AG09309 (cell line): ENCODE data around the gene RASA3.

Experiments used
- DNase-seq: peaks from one replicate; pipeline ENCODE4 v3.0.0-alpha.2; 2010; ENCODE audit warnings: low read depth
- H3K4me3 ChIP-seq: 2 replicates; pipeline ENCODE4 v1.5.1; 2011; ENCODE audit warnings: mild to moderate bottlenecking, low read depth, low read length, moderate library complexity; ENCODE audit not compliant: control insufficient read depth
- TF ChIP-seq, protein P1 (sequence below): IDR thresholded peaks from 2 replicates; pipeline ENCODE4 v1.5.1; 2011; ENCODE audit warnings: mild to moderate bottlenecking, low read depth, low read length, inconsistent platforms; ENCODE audit not compliant: insufficient read depth, control insufficient read depth; ENCODE audit errors: missing control alignments

RASA3 gene

DNA sequence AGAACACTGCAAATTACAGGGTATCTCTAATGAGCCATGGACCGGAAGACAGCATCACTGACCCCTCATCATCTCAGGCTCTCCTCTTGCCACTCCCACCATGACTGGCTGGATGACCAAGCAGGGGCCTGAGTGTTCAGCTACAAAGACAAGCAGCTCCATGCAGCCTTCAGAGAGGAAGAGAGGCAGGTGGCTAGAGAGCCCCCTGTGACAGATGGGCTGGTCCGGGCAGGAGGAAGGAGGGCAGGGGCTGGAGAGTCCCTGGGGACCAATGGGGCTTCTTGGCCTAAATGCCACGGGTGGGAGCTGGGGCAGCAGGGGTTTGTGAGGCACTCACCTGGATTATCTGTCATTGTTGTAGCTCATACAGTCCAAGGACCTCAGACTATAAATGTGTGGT is 12.8 kb upstream of the RASA3 start:
- no peak for DNase-seq
- TF ChIP-seq, protein P1, sequence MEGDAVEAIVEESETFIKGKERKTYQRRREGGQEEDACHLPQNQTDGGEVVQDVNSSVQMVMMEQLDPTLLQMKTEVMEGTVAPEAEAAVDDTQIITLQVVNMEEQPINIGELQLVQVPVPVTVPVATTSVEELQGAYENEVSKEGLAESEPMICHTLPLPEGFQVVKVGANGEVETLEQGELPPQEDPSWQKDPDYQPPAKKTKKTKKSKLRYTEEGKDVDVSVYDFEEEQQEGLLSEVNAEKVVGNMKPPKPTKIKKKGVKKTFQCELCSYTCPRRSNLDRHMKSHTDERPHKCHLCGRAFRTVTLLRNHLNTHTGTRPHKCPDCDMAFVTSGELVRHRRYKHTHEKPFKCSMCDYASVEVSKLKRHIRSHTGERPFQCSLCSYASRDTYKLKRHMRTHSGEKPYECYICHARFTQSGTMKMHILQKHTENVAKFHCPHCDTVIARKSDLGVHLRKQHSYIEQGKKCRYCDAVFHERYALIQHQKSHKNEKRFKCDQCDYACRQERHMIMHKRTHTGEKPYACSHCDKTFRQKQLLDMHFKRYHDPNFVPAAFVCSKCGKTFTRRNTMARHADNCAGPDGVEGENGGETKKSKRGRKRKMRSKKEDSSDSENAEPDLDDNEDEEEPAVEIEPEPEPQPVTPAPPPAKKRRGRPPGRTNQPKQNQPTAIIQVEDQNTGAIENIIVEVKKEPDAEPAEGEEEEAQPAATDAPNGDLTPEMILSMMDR, result no peak
- H3K4me3 ChIP-seq, result no peak overlapping the region

DNA sequence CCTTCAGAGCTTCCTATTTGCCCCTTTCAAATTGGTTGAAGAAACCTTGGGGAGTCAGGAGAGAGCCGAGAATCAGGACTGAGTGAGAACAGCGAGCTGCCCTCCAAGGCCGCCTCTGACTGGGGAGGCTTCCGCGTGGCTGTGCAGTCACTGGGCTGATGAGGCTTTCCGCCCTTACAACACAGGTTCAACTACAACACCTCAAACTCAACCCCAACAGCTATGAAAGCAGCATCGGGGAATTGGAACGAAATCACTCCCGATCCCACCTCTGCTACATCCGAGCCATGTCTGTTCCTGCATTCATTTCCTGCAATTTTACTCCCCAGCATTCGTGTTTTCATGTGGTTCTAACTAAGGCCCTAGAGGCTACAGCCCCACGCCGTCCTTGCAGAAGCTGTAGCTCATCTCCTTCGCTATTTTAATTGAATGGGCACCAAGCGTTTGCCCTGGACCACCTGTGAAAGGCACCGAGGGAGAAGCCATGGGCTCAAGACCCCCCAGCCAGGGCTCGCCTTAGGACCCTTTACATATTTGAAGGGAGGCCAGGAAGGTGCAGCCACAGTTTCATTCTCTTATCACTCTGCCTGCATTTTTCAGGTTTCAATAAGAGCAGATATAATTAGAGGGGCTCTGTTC is 12.3 kb upstream of the RASA3 start:
- no peak for DNase-seq
- no peak overlapping the region for H3K4me3 ChIP-seq
- TF ChIP-seq, protein P1, result no peak

DNA sequence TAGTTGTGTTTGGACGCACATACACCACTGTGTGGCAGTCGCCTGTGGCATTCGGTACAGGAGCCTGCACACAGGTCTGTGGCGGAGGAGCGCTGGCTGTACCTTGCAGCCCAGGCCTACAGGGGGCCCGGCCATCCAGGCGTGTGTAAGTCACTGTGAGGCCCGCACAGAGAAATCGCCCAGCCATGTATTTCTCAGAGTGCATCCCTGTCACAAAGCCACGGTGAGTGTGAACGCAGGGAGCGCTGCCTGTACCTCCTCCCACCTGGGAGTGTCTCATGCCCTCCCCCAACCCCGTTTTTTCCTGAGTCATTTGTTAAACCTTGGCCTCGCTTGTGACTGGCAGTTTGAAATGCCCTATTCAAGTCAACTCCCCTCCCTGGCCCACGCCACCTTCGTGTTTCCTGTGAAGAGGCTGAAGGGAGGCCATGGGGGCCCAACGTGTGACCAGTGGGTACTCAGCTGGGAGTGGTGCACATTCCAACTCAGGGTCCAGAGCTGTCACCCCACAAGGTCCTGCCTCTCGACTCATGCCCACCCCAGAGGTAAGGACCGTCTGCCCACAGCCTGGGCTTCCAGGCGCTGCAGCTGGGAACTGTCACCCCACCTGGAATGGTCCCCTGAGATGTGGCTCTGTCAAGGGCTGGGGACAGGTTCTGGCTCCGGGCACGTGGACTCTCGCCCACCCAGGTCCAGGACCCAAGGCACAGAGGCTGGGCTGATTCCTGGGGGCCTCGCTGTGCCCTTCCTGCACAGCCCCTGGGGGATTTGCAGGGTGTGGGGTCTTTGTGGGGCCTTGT is 11.6 kb upstream of the RASA3 start:
- no peak for DNase-seq
- TF ChIP-seq, protein P1, result no peak
- no peak overlapping the region for H3K4me3 ChIP-seq

DNA sequence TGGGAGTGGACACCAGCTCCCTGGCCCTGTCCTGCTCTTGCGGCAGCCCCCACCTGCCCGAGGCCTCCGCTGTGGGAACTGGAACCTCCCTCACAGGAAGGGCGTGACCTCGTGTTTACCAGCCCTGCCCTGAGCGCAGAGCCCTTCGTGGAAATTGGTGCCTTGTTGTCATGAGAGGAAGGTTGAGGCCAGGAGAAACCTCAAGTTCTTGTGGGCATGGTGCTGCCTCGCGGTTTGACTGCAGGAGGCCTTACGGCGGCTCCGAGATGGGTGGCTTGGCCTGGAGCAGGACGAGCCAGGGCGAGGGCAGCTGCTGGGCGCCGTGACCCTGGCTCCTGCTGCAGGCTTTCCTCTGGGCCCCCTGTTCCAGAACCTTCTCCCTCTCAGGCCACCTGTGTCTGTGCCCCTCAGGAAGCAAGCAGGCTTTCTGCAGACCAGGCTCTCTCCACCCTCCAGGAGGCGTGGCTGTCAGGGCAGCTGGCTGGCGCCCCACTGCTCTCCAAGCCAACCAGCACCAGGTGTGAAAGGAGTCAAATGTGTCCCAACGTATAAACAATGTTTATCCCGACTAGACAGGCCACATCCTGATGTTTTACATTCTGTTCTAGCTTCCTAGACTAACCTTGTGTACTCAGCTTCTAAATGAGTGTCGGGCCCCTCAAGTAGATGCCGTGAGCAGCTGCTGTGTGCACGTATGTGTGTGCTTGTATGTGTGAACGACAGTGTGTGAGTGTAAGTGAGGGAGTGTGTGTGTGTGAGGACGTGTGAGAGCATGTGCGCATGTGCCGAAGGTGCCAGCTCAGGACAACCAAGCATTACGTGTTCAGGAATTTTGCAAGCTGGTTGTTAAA is 10.4 kb upstream of the RASA3 start:
- no peak for DNase-seq
- H3K4me3 ChIP-seq, result no peak overlapping the region
- TF ChIP-seq, protein P1, result no peak

DNA sequence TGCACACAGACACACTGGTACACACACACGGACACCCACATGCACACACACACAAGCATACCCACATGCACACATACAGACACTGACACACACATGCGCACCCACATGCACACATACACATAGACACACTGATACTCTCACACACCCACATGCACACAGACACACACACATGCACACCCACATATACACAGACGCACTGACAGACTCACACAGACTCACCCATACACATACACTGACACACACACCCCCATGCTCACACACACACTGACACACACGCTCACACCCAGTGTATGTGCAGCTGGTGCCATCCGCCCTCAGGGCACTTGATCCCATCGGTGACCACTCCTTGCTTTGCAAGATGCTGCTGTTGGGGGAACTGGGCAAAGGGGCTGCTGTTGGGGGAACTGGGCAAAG is 9.7 kb upstream of the RASA3 start:
- TF ChIP-seq, protein P1, result no peak
- no peak for DNase-seq
- H3K4me3 ChIP-seq, result no peak overlapping the region

DNA sequence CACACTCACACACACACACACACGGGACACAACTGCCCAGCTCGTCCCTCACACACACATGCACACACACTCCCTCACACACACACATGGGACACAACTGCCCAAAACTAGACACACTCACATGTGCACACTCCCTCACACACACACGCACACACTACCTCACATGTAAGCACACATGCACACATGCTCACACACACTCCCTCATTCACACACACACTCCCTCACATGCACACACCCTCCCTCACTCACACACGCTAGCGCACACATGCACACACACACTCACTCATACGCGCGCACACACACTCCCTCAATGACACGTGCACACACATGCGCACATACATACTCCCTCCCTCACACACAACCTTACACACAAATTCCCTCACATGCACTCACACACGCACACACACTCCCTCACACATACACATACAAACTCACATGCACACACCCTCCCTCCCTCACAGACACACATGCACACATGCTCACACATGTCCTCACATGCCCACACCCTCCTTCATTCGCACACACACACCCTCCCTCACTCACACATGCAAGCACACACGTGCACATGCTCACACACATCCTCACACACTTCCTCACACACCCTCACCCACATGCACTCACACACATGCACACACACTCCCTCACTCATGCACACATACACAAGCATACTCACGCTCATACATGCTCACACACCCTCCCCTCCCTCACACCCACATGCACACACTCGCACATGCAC is 9.0 kb upstream of the RASA3 start:
- TF ChIP-seq, protein P1, result no peak
- no peak overlapping the region for H3K4me3 ChIP-seq
- no peak for DNase-seq
